SIG-M5 treated with dmso at 0.1 percent for 504 hours (cell line): Measurements from ENCODE around the gene KIF26A.

Experiments
- DNase-seq: peaks from one replicate; lab custom pipeline; 2025; ENCODE audit not compliant: unreplicated experiment; lab: John Stamatoyannopoulos, UW

Gene KIF26A

DNA sequence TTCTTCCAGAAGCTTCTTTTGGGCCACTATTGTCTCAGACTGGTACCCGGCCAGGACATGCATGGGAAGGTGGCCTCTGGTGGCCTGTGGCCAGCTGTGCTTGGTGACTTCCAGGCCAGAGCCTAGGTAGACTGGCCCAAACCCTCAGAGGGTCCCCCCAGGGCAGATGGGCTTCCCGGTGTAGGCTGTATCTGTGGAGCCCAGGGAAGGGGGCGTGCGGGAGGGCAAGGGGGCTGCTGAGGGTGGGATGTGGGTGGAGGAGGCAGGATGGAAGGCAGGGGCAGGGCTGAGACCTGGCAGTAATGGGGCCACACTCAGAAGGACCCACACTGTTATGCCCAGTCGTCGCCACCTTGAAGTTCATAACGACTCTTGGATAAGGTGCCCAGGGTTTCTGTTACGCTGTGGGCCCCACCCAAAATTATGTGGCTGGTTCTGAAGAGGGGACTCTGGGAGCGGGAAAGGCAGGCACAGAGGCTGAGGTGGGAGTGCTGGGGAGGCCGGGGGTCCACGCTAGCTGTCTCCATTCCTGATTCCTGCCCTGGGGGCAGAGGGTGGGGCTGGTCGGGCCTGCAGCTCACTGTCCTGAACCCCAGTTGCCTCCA lies 52.1 kb downstream of the KIF26A start:
- no peak for DNase-seq

DNA sequence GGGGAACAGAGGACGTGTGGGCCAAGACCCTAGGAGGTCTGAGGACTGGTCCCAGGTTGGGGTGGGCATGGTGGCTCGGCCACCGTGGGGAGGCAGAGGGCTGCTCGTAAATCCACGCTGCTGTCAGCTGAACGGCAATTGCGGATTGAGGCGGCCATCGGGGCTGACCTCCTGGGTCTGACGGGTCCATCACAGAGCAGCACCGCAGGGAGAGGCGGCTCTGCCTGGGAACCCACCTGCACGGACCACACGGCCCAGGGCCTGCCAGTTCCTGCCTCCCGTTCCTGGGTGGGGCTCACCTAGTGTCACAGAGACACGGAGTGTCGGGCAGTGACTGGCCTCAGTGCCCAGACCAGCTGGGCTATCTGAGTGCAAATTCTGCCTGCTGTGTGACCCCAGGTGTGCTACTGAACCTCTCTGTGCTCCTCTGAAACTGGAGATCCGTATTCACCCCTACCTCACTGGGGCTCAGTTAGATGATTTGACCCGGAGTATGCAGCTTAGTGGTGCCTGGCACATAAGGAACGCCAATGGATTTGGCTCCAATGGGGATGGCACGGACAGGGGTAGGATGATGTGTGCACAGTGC lies 53.1 kb downstream of the KIF26A start:
- DNase-seq: no peak

DNA sequence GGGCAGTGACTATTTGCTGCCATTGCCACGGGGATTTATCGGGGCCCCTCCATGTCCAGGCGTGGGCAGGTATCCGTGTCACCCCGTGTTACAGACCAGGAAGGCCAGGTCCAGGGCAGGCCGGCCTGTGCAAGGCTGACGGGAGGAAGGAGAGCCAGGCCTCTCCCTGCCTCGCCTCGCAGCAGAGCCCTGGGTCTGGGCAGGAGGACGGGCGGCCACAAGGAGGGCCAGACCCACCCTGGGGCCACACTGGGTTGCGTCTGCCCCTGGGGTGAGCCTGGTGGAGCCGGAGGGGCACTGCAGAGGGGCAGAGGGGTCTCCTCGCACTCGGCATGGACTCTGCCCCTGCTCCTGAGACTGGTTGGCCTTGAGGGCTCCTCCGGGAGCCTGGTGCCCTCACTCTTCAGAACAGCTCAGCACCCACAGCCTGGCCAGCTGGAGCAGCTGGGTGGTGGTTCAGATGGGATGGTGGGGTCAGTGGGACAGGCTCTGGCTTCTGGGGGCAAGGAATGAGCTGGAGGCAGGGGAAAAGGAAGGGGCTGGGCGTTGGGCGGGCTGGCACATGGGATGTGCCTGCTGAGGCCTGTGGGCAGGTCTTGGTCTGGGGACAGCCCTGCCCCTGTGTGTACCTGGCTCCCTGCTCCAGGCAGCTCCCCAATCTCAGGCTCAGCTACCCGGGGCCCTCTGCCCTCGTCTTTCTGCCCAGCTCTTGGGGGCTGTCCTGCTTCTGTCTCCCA lies 53.9 kb downstream of the KIF26A start:
- no peak for DNase-seq

DNA sequence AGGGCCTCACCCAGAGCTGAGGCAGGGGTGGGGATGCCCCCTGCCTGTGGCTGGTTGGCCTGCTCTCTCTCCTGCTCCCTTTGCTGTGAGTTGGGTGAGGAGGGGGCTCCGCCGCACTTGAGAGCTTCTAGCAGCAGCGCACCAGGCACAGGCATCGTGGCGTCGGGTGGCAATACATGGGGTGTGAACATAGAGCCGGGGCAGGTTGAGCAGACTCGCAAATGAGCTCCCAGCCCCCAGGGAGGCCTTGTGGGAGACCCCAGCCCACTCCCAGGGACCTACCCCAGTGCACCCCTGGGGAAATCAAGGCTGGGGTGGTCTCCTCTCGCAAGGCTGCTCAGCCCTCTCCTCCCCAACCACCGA lies 54.5 kb downstream of the KIF26A start:
- no peak for DNase-seq

DNA sequence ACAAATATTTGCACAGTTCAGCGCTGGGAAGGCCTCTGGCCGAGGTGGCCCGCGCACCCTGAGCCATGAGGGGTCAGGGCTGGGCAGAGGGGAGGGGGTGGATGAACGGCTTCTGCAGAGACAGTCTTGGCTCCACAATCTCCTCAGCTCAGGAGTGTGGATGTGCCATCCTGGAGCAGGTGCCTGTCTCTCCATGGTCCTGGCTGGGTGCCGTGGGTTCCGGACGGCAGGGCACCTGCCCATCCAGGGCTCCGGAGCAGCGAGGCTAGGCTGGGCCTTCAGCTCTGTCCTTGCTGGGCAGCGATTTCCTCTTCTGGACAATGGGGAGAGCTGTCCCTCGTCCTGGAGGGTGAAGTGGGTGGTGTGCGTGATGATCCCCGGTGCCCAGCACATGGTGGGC lies 55.6 kb downstream of the KIF26A start:
- no peak for DNase-seq

DNA sequence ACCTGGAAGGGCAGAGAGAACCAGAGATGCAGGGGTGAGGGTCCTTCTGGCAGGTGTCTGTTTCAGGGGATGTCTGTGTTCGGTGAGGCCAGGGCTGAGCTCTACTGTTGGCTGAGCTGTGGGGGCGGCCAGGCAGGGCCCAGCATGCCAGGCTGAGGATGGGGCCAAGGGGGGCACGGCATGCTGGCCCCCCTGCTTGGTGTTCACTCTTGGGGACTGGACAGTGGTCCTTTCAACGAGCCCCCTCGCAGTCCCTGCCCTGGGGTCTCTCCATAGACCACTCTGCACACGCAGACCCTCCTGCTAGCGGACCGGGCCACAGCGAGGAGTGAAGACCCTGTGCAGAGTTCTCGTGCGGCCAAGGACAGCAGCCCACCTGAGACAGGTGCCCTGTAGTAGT lies 56.3 kb downstream of the KIF26A start:
- DNase-seq: no peak

DNA sequence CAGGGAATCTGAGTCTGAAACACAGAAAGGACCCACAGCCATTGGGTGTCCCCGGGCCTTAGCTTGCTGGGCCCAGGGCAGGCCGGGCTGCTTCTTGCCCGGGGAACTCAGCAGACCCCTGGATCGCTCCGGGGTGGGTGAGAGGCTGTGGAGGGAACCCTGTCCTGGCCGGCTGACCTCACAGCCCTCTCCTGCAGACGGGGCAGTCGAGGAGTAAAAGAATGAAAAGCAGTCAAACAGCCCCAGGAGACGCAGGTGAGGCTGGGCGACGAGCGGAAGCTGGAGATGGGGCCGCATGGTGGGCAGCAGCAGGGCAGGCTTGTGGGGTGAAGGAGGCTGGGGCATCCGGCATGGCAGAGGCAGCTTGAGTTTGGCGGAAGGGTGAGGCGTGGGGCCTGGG lies 57.0 kb downstream of the KIF26A start:
- DNase-seq: no peak

DNA sequence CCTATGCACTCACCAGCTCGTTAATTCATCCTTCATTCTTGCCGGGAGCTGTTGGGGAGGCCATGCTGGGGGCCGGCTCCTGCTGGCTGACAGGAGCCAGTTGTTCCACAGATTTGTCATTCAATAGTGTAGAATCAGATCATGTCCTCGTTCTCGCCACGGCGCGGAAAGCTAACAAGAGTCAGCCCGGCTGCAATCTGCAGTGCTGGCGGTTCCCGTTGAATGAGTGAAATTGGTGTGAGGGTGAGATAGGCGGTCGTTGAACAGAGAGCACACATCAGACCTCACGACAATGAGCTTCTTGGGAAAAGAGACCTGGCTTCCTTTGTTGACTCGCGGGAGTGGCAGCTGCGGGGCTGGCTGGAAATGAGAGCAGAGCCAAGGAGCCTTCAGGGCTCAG lies 57.5 kb downstream of the KIF26A start:
- no peak for DNase-seq

DNA sequence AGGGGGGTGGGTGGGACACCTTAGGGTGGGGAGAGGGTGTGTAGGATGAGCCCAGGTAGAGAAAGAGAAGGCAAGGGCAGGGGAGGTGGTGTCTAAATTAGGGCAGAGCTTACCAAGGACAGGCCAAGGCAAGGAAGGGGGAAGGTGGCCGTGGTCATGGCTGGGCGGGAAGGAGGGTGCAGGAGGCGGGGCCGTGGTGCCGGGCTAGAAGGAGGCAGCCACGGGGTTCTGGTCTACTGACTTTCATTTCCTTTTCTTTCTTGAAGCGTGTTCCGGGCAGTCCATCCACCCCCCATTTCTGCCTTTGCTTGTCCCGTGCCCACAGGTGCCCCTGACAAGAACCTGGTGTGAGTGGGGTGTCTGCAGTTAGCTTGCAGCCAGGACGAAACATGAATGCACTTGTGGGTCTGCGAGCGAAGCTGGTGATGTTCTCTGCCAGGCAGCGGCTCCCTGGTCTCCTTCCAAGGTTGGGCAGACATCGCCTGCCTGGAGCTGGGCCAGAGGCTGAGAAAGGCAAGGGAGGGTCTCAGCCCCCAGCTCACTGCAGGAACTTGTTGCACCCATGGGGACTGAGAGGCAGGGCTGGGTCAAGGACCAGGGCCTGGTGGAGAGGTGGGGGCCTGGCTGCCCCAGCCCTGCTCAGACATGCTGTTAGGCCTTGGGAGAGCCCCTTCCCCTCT lies 58.2 kb downstream of the KIF26A start:
- peak; percentile 7 for DNase-seq

DNA sequence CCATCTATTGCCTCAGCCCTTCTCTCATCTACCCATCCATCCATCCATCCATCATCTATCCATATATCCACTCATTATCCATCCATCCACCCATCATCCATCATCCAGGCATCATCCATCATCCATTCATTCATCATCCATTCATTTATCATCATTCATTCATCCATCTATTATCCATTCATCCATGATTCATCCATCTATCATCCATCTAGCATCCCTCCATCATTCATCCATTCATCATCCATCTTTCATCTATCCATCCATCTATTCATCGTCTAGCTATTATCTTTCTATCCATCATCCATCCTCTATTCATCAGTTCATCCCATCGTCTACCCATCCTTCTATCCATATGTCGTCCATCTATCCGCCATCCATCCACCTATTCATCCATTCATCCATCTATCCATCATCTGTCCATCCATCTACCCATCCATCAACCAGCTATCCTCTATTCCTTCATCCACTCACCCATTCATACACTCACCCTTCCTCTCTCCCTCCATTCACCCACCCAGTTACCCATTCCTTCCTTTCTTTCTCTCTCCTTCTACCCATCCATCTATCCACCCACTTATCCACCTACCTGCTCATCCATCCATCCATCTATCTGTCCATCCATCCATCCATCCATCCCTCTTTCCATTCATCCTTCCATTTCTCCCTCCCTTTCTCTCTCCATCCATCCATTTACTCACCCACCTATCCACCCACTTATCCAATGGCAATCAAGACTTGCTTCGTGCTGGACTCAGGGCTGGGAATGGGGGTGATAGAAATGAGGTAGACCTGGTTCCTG lies 59.3 kb downstream of the KIF26A start:
- no peak for DNase-seq

DNA sequence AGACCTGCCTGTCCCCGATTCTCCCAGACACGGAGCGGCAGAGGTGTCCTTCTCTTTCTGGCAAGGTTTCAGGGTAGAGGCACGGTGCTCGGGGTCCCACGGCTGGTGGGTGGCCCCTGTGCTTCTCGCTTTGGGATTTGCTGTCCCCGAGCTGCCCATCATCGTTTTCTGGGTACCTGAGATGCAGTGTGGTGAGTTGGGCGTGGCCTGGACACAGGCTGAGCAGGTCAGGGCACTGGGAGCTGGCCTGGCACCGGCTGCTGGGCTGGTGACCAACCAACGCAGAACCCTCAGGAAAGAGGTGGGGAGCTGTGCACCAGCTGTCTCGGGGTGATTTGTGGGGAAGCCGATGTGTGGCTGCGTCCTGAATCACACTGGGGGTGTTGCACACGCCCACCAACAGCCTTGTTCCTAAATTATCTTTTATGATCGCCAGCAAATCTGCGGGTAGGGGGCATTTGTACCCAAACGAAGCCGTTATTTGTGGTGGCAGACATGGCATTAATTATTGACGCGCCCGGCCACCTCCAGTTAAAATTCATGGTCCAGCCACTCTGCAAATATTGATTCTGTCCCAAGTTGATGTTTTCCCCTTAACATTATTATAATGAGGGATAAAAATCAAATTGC lies 61.0 kb downstream of the KIF26A start:
- DNase-seq: no peak

DNA sequence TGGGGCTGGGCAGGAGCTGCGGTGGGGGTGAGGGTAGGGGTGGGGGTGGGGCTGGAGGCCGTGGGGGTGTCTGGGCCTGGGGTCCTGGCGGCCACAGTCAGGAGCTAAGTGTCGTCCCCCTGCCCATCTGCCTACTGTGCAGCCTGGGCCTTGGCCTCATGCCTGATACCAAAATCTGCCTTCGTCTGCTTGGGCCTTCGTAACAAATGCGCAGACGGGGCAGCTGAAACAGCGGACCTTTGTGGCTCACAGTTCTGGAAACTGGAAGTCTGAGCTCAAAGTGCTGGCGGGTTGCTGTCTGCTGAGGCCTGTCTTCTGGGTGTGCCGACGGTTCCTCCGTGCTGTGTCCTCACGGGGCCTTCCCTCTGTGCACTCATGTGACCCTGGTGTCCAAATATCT lies 61.7 kb downstream of the KIF26A start:
- no peak for DNase-seq

DNA sequence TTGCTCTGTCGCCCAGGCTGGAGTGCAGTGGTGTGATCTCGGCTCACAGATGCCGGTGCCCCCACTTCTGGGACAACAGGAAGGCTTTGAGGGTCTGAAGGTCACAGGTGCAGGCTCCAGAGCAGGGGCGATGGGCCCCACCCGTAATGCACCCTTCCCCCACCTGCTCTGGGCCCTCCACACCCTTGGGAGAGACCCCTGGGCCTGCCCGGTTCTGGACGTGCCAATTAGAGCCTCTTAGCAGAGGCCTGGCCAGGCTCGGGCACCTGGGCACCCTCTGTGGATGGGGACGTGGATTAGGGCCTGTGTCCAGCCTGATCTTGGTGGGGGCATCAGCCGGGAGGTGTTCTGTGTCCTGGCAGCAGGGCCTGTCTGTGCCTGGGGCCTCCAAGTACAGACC lies 62.2 kb downstream of the KIF26A start:
- DNase-seq: no peak

DNA sequence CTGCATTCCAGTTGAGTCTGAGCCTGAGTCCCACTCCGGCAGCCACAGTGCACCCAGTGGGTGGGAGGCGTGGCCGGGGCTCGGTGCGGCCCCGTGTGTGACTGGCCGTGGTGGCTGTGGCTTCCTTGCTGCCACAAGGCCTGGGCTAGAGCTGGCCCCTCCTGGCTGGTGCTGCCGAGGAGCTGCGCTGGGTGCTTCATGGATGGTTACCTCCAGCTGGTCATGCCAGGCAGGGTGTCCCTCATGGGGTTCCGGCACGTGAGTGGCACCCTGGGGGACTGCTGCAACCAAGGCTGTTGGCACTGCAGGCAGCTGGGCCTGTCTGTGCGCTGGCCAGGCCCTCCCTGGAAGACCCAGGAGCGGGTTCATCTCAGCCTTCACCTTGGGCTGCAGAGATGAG lies 62.7 kb downstream of the KIF26A start:
- no peak for DNase-seq

DNA sequence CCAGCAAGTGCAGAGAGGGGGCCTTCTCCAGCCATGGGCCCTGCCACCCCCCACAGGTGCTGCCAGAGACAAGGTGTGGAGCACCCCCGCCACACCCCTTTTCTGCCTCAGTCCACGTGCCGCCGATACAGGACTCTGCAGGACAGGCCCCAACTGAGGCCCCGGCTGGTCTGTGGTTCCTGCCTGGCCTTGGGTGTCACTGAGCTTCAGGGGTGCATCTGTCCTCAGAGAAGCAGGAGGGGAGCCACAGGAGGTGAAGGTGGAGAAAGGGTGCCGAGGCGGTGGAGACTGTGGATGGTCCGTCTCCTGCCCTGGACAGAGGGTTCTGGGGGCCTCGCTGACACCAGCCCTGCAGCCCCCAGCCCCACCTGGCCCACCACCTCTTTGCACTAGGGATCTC lies 63.1 kb downstream of the KIF26A start:
- no peak for DNase-seq

DNA sequence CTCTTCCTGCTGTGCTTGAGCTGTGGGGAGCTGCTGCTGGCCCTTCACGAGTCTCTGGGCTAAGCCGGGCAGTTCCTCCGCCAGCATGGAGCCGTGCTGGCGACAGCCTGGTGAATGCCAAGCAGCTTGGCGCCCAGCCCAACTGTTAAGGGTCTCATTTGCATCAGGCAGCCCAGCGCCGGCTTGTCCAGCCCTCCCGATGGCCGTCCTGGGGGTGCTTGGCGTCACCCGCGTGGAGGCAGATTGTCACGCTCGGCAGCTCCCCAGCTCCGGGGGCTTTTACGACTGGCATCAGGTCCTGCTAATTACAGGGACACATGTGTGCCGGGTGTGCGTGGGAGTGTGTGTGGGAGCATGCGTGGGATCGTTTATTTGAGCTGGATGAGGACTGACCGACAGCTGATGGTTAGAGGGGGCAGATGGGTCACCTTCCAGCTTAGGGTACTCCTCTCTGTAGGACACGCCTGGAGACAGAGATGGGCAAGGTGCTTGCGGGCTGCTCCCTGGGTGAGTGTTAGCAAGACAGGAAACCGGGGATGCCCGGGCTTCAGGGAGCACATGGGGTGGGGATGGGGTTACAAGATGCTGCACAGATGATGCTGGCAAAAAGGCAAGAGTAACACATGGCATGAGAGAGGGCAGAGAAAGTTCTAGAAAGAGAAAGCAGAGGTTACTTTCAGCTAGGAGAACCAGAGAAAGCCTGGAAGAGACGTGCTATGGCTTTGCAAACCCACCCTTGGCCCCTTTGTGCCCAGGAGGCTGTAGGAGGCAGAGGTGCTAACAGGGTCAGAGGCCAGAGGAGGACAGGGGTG lies 64.1 kb downstream of the KIF26A start:
- no peak for DNase-seq

DNA sequence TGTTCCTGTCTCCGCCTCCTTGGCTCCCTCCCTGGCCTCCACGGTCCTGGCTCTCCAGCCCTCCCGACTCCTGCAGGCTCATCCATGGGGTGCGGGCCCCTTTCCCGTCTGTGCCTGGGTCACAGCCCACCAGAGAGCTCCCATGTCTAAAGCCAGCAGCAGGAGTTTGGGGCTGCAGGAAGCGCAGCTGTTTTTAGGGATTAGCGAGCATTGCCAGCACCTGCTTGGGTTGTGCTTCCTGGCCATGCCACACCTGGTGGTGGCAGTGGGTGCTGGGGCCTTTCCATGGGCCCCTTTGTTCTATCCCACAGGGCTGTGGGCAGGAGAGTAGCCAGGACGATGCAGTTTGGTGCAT lies 64.7 kb downstream of the KIF26A start:
- DNase-seq: no peak

DNA sequence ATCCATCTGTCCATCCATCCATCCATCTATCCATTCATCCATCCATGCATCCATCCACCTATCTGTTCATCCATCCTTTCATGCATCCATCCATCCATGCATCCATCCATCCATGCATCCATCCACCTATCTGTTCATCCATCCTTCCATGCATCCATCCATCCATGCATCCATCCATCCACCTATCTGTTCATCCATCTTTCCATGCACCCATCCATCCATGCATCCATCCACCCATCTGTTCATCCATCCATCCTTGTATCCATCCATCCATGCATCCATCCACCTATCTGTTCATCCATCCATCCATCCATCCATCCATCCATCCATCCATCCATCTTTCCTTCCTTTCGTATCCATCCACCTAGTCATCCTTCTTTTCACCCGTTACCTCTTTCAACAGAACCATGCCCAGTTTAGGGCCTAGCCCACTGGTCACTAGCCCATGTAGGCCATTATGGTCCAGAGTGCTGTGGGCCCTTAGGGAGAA lies 66.3 kb downstream of the KIF26A start:
- no peak for DNase-seq

DNA sequence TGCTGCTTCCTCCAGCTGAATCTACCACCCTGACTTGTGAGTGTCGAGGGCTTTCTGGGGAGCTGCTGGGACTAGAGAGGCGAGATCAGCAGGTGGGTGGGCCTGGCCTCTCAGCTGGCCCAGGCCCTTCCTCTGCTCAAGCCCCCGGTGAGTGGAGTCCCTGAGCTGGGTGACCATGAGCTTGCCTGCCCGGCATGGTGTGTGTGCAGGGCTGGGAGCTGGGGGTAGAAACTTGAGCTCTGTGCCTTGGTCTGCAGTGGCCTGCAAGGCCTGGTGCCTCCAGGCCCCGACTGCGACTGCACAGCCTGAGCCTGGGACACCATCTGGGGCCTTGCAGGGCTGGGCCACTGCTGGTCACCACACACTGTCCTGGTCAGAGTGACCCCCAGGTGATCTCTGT lies 67.4 kb downstream of the KIF26A start:
- no peak for DNase-seq

DNA sequence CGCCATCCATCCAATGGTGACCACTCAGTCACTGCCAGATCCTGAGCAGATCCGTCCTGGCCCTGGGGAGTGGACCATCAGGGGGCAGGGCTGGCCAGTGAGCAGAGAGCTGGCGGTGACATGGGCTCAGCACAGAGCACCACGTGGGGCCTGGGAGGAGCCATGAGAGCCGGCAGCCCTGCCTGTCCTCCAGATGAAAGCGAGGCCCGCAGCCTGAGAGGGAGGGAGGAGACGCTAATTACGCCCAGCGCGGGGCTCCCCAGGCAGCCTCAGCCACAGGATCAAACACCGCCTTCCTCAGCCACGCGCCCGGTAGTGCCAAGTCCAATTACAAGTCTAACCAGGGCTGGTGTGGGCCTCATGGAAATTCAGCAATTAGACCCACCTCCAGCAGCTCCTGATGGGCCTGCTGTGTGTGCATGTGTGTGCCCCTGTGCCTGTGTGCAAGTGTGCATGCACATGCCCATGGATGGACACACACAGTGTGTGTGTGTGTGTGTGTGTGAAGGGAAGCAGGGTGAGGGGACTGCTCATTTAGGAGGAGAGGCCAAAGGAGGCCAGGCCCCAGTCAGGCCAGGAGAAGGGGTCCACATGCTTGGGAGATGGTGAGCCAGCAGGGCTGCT lies 68.0 kb downstream of the KIF26A start:
- no peak for DNase-seq
